AG04450 (cell line): ENCODE measurements around the gene CPSF7. TPM values are rescaled to one million over a fixed set of nuclear protein-coding genes. Genes with fewer than 3 reads are reported as not detected.

Experiments used
- CTCF ChIA-PET: fragments of 300-600, 350-600 bp; formaldehyde crosslinking; extraction: SDS; loops from one replicate; lab custom pipeline; 2022; ENCODE audit warnings: antibody characterized with exemption, inconsistent platforms; lab: Charles Lee
- POLR2A ChIA-PET: fragments of 350-600 bp; formaldehyde crosslinking; extraction: SDS; loops from one replicate; lab custom pipeline; 2021; ENCODE audit warnings: antibody characterized with exemption, inconsistent platforms; lab: Yijun Ruan, JAX
- DNase-seq: peaks from one replicate; pipeline ENCODE4 v3.0.0-alpha.2; 2011; ENCODE audit warnings: low read depth, low spot score
- H3K27ac ChIP-seq: one replicate; pipeline ENCODE4 v1.5.1; 2012; ENCODE audit warnings: low read depth, low read length, control low read depth
- H3K27me3 ChIP-seq: one replicate; pipeline ENCODE4 v1.6.0; 2012; ENCODE audit warnings: low read length; ENCODE audit not compliant: control insufficient read depth, insufficient read depth
- H3K4me3 ChIP-seq: 2 replicates; pipeline ENCODE4 v1.5.1; 2011; ENCODE audit warnings: mild to moderate bottlenecking, low read depth, low read length, control low read depth
- H3K9me3 ChIP-seq: 2 replicates; pipeline ENCODE4 v1.5.1; 2012; ENCODE audit warnings: low read length; ENCODE audit not compliant: control insufficient read depth, insufficient read depth
- polyA plus RNA-seq: library from polyadenylated mRNA; depleted of rRNA; stranded (reverse); fragments of >200 nt; gene quantifications from 2 replicates; pipeline ENCODE4 v1.2.3, GENCODE V29; 2011
- TF ChIP-seq, protein P1 (sequence below): IDR thresholded peaks from 2 replicates; pipeline ENCODE4 v1.5.1; 2011; ENCODE audit warnings: low read depth, low read length, control low read depth, inconsistent platforms

The CPSF7 gene
- polyA plus RNA-seq, 1 experiment = 37.3 TPM

DNA sequence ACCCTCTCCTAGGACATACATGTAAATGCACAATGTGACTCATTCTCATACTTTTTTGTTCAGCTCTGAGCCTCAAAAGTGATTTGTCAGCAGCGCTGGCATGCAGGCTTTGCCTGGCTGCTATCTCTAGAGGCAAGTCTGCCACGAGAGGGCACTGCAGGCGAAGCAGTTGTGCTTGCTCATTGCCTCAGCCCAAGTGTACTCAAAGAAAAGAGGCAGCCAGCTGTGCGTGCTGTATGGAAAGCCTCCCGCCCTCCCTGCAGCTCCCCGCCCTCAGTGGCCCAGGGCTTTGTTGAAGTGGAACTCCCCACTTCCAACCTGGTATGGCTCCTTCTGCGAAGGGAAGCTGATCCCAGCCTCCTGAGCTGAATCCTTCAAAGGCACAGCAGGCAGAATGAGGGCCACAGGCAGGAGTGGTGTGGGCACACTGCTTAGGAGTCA is 16.5 kb upstream of the CPSF7 start:
- Histone ChIP-seq H3K27ac (peak overlapping the region; percentile 71), H3K4me3 (no peak overlapping the region), H3K27me3 (no peaks in the 10 kb centered on the region), H3K9me3 (no peaks in the 10 kb centered on the region; the same call in 1 of the 2 replicates)
- DNase-seq = peak; percentile 95
- POLR2A ChIA-PET = interaction anchor here (0.8 to 1.2 kb wide), 5 partner anchors 16 to 1395 kb away, joined by 3 to 4 read pairs (median 3); partner anchors contain the start of genes CPSF7 and SDHAF2
- TF ChIP-seq, protein P1, sequence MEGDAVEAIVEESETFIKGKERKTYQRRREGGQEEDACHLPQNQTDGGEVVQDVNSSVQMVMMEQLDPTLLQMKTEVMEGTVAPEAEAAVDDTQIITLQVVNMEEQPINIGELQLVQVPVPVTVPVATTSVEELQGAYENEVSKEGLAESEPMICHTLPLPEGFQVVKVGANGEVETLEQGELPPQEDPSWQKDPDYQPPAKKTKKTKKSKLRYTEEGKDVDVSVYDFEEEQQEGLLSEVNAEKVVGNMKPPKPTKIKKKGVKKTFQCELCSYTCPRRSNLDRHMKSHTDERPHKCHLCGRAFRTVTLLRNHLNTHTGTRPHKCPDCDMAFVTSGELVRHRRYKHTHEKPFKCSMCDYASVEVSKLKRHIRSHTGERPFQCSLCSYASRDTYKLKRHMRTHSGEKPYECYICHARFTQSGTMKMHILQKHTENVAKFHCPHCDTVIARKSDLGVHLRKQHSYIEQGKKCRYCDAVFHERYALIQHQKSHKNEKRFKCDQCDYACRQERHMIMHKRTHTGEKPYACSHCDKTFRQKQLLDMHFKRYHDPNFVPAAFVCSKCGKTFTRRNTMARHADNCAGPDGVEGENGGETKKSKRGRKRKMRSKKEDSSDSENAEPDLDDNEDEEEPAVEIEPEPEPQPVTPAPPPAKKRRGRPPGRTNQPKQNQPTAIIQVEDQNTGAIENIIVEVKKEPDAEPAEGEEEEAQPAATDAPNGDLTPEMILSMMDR = peak; percentile 95
- CTCF ChIA-PET = interaction anchor here (0.6 to 8.2 kb wide), 52 partner anchors 8 to 302 kb away, joined by 3 to 128 read pairs (median 4); partner anchors contain the start of genes CPSF7, CYB561A3, SDHAF2 and SYT7

DNA sequence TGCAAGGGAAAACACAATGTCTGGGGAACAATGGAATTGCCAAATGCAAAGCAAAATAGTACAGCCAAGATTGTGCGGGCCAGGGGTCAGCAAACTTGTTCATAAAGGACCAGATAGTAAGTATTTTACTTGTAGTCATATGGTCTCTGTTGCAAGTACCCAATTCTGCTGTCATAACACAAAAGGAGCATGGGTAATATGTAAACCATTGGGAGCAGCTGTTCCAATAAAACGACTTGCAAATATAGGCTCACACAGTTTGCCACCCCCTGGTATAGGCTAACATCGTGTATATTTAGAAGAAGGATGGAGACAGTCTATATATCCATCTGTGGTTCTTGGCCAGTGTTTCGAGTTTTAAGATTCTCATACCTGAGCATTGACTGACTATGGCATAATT is 15.7 kb upstream of the CPSF7 start:
- ChIA-PET CTCF (interaction anchor here (0.6 to 8.2 kb wide), 42 partner anchors 8 to 302 kb away, joined by 3 to 128 read pairs (median 6); partner anchors contain the start of genes CPSF7, SDHAF2 and SYT7), POLR2A (interaction anchor here (0.6 to 1.2 kb wide), 4 partner anchors 16 to 184 kb away, joined by 3 to 4 read pairs (median 4); partner anchors contain the start of genes CPSF7 and SDHAF2)
- TF ChIP-seq, protein P1 = no peak
- peak overlapping the region; percentile 71 for H3K27ac ChIP-seq
- no peak overlapping the region for H3K4me3 ChIP-seq
- DNase-seq = no peak
- no peaks in the 10 kb centered on the region; the same call in 1 of the 2 replicates for H3K9me3 ChIP-seq
- H3K27me3 ChIP-seq = no peaks in the 10 kb centered on the region

DNA sequence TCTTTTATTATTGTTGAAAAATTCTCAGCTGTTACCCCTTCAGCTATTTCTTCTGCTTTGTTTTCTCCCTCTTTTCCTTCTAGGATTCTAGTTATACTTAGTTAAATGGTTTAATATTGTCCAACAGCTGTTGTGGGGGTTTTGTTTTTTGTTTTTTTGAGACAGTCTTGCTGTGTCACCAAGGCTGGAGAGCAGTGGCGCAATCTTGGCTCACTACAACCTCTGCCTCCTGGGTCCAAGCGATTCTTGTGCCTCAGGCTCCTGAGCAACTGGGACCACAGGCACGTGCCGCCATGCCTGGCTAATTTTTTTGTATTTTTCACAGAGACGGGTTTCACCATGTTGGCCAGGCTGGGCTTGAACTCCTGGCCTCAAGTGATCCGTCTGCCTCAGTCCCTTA is 12.8 kb upstream of the CPSF7 start:
- Histone ChIP-seq H3K27ac (no peak overlapping the region), H3K27me3 (no peaks in the 10 kb centered on the region), H3K4me3 (no peak overlapping the region), H3K9me3 (no peaks in the 10 kb centered on the region; the same call in 1 of the 2 replicates)
- ChIA-PET POLR2A (no interaction called here), CTCF (interaction anchor here (0.6 to 8.2 kb wide), 5 partner anchors 12 to 611 kb away, joined by 3 to 122 read pairs (median 3); partner anchors contain the start of gene SDHAF2)
- no peak for DNase-seq
- TF ChIP-seq, protein P1 = no peak

DNA sequence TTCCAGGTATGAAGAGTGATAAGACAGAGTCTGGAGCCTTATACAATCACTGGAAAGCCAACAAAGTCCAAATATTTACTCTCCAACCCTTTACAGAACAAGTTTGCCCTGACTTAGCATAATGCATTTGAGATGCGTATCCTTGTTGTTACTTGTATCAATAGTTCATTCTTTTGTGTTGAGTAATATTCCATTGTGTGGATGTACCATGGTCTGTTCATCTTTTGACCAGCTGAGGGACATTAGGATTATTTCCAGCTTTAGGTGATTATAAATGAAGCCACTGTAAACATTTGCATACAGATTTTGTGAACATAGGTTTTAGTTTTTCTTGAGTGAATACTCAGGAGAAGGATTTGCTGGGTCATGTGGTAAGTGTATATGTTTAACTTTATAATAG is 9.8 kb upstream of the CPSF7 start:
- CTCF ChIA-PET = interaction anchor here (4.2 kb wide), 1 partner anchor 77 kb away, joined by 17 read pairs; no protein-coding TSS in a partner anchor

More for the DNA sequence above, 9.8 kb upstream of the CPSF7 start:
- no peak overlapping the region for H3K4me3 ChIP-seq
- no peak for DNase-seq
- POLR2A ChIA-PET = interaction anchor here (1.8 kb wide), 1 partner anchor 10 kb away, joined by 5 read pairs; the partner anchor contains the start of genes CPSF7 and SDHAF2
- no peaks in the 10 kb centered on the region; the same call in 1 of the 2 replicates for H3K9me3 ChIP-seq
- TF ChIP-seq, protein P1 = no peak
- H3K27me3 ChIP-seq = no peaks in the 10 kb centered on the region
- no peak overlapping the region for H3K27ac ChIP-seq
